Right renal pelvis (tissue), 4 donors: ENCODE results near the gene LMO7. TPM values are rescaled to one million over a fixed set of nuclear protein-coding genes. Genes with fewer than 3 reads are reported as not detected.

Source experiments
- DNase-seq, 4 donors: peaks; one replicate each; pipeline ENCODE4 v3.0.0-alpha.2; 2013; ENCODE audit warnings: low read depth in 4 of 4, low spot score in 3 of 4, missing footprints in 1 of 4
- polyA plus RNA-seq, 4 donors: library from polyadenylated mRNA; unstranded; fragments of 120-200 nt; gene quantifications; one replicate each; pipeline ENCODE4 v1.2.1, GENCODE V29; 2013; ENCODE audit not compliant: insufficient read length in 4 of 4

LMO7 gene
- polyA plus RNA-seq, 4 donors = 68.2 to 101 (median 79.5) TPM

- DNase-seq = no peak
Observed at GRCh38 chr13:75831389-75831788, 195.3 kb downstream of the LMO7 start.

GRCh38 chr13:75832812-75833211, 196.7 kb downstream of the LMO7 start:
- no peak for DNase-seq

GRCh38 chr13:75836441-75836840, 200.3 kb downstream of the LMO7 start:
- DNase-seq = no peak

- DNase-seq = no peak
Observed at GRCh38 chr13:75838366-75839005, 202.4 kb downstream of the LMO7 start.

- no peak for DNase-seq
Observed at GRCh38 chr13:75839406-75839805, 203.3 kb downstream of the LMO7 start.

GRCh38 chr13:75841905-75842304, 205.8 kb downstream of the LMO7 start:
- DNase-seq = no peak

- DNase-seq = no peak
Observed at GRCh38 chr13:75843074-75843473, 206.9 kb downstream of the LMO7 start.

GRCh38 chr13:75843991-75844390, 207.9 kb downstream of the LMO7 start:
- no peak for DNase-seq

- no peak for DNase-seq
Observed at GRCh38 chr13:75847588-75847987, 211.5 kb downstream of the LMO7 start.

- no peak for DNase-seq
Observed at GRCh38 chr13:75850916-75851315, 214.8 kb downstream of the LMO7 start.

- no peak for DNase-seq
Observed at GRCh38 chr13:75855216-75855615, 219.1 kb downstream of the LMO7 start.

- no peak for DNase-seq
Observed at GRCh38 chr13:75855847-75856246, 219.7 kb downstream of the LMO7 start.

- no peak for DNase-seq
Observed at GRCh38 chr13:75857291-75857690, 221.2 kb downstream of the LMO7 start.

- no peak for DNase-seq
Observed at GRCh38 chr13:75860935-75861334, 224.8 kb downstream of the LMO7 start.

GRCh38 chr13:75861786-75862185, 225.7 kb downstream of the LMO7 start:
- no peak for DNase-seq

- no peak for DNase-seq
Observed at GRCh38 chr13:75864718-75865117, 228.6 kb downstream of the LMO7 start.

- DNase-seq = no peak
Observed at GRCh38 chr13:75867379-75868117, 231.4 kb downstream of the LMO7 start.

- DNase-seq = no peak
Observed at GRCh38 chr13:75869981-75870380, 233.9 kb downstream of the LMO7 start.

- DNase-seq = no peak
Observed at GRCh38 chr13:75870397-75870903, 234.3 kb downstream of the LMO7 start.

- no peak for DNase-seq
Observed at GRCh38 chr13:75871059-75871458, 234.9 kb downstream of the LMO7 start.

GRCh38 chr13:75872980-75873379, 236.8 kb downstream of the LMO7 start:
- DNase-seq = no peak

- DNase-seq = no peak
Observed at GRCh38 chr13:75873494-75873893, 237.4 kb downstream of the LMO7 start.
